ENCODE results near the gene PCSK4.
"Not testable (repeated sequence)": the region's sequence is repeated elsewhere in the genome, so short reads cannot be mapped to it uniquely, and the experiment has no call there.

Gene PCSK4

DNA sequence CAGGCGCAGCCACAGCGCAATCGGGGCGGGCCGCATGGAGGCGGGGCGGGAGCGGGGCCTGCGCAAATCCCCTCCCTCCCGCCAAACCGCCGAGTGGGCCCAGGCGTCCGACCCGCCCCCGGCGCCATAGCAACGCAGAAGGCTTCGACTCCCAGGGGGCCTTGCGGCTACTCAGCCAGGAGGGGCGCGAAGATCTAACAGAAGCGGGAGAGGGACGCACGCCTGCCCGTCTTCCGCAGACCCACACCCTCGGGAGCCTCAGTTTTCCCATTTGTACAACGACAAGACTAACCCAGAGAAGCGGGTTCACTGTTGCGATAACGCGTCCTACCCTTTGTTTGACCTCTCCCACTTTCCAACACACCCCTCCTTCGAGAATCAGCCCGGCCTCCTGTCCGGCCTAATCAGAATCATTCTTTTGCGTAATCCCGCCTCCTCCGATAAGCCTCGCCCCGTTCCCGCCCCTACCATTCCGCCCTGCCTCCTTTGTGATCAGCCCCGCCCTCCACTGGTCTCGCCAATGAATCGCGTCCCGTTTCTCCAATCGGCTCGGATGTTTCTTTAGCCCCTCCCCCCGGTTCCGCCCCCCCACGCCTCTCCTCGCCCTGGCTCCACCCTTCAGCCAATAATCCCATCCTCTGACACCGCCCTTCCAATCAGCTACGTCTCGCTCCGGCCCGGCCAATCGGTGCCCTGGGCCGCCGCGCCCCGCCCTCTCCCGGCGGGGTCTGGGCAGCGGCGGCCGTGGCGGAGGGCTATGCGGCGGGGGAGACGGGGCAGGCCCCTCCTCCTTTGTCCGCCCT lies at the start of gene PCSK4:
Gene PCSK4 (minus strand): TSS at position 40 of the 803 bp plus-strand sequence. CDS start 4 bp downstream, at position 36.
- DNase-seq, result peak; percentile 99

DNA sequence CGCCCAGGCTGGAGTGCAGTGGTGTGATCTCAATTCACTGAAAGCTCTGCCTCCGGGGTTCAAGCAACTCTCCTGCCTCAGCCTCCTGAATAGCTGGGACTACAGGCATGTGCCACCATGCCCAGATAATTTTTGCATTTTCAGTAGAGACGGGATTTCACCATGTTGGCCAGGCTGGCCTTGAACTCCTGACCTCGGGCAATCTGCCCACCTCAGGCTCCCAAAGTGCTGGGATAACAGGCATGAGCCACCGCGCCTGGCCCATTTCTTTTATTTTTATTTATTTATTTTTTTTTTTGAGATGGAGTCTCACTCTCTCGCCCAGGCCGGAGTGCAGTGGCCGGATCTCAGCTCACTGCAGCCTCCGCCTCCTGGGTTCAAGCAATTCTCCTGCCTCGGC lies 49.6 kb upstream of the PCSK4 start:
- not testable (repeated sequence) for DNase-seq

DNA sequence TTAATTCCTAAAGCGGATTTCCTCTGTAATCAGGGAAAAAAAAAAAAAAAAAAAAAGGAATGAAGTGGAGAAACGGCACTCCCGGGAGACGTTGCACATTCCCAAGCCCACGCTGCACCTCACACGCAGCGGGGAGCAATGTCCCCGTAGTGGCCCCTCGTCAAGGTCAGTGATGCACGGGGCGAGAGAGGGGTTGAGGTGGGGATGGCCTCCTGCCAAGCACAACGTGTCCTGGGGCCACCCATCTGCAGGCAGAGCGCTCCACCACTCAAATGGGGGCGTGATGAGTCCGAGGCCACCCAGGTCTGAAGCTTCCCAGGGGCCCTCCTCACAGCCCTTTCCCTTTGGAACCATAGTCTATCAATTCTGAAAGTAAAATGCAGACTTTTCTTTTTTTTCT lies 48.8 kb upstream of the PCSK4 start:
- no peak for DNase-seq

DNA sequence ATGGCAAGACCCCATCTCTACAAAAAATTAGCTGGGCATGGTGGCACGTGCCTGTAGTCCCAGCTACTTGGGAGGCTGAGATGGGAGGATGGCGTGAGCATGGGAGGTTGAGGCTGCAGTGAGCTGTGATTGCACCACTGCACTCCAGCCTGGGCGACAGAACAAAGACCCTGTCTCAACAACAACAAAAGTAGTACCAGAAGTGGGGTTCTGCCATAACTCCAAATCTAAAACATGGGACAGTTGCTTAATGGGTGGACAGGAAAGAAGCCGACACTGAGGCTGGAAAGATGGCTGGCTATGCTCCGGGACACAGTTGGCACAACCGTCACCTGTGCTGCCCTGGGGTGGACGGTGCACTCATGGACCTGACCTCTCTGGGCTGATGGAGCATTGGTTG lies 45.5 kb upstream of the PCSK4 start:
- not testable (repeated sequence) for DNase-seq

DNA sequence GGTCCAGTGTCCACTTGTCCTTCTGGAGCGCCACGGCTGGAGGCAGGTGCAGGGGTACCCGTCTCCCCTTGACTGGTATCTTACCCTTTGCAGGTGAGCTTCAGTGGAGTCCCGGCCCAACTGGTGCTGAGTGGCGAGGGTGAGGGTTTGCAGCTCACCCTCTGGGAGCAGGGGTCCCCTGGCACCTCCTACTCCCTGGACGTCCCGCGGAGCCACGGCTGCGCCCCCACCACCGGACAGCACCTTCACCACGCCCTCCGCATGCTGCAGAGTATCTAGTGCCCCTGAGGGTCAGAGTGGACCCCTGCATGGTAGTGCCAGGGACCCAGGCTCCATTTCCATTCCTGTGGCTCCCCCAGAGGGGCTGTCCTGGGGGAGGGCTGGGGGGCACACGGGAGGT lies 44.8 kb upstream of the PCSK4 start:
- no peak for DNase-seq

DNA sequence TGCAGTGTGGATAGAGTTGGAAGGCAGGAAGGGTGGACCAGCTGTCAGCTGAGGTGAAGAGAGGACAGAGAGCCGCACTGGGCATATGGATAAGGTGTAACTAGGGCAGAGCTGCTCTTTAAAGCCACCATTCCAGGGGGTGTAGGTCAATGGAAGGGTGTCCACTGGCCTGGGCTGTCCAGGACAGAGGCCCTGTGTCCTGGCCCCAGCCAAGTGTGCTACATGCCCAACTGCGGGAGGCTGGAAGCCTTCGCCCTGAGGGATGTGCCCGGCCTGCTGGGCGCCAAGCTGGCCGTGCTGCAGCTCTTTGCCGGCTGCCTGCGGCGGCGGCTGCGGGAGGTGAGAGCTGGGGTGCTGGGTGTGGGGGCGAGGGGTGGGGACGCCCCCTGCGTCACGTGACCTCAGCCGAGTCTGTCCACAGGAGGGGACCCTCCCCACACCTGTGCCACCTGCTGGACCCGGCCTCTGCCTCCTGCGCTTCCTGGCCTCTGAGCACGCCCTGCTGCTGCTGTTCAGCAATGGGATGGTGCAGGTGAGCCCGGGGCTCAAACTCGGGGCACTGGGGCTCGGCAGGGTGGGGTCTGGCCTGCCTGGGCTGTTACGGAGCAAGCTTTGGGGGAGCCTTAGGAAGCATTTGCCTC lies 43.5 kb upstream of the PCSK4 start:
- no peak for DNase-seq

- no peak for DNase-seq
Observed at GRCh38 chr19:1532003-1532402, 41.9 kb upstream of the PCSK4 start.

DNA sequence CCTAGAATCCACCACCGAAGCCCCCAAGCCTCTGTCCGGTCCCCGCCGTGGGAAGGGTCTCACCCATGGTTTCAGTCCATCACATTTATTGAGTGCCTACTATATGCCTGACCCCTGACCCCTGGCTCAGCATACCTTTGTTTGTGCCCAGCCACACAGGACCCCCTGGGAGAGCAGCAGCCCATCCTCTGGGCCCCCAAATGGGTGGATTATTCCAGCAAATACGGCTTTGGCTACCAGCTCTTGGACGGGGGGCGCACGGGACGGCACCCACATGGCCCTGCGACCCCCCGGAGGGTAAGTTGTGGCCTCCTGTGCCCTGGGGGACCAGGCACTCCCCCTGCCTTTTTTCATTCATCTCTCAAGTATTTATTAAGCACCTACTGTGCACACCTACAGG lies 41.4 kb upstream of the PCSK4 start:
- no peak for DNase-seq

GRCh38 chr19:1530856-1531255 lies 40.7 kb upstream of the PCSK4 start:
- DNase-seq, result not testable (repeated sequence)

GRCh38 chr19:1529430-1529816 lies 39.3 kb upstream of the PCSK4 start:
- no peak for DNase-seq

DNA sequence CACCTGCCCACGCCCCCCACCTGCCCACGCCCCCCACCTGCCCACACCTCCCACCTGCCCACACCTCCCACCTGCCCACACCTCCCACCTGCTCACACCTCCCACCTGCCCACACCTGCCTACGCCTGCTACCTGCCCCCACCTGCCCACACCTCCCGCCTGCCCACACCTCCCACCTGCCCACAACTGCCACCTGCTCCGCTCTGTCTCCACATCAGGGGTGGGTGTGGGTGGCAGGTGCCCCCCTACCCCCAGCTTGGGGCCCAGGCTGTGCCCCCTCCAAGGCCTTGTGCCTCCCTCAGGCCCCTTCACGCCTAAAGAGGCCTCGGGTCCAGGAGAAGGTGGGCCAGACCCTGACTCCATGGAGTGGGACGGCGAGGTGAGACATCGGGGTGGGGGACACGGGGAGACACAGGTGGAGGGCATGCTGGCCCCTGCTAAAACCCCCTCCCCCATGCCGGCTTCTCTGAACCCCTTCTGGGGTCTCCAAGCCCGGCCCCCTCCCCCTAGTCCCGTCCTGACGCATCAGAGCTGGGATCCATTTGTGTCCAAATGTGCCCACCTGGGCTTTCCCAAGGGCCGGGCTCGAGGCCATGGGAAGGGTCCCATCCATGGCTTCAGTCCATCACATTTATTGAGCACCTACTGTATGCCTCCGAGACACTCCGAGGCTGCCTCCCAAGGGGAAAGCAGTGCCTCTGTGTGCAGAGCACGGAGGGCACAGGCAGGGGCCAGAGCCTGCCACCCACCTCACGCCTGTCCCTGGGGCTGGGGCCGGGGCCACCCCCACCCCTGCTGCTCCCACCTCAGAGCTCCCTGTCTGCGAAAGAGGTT lies 38.7 kb upstream of the PCSK4 start:
- no peak for DNase-seq

DNA sequence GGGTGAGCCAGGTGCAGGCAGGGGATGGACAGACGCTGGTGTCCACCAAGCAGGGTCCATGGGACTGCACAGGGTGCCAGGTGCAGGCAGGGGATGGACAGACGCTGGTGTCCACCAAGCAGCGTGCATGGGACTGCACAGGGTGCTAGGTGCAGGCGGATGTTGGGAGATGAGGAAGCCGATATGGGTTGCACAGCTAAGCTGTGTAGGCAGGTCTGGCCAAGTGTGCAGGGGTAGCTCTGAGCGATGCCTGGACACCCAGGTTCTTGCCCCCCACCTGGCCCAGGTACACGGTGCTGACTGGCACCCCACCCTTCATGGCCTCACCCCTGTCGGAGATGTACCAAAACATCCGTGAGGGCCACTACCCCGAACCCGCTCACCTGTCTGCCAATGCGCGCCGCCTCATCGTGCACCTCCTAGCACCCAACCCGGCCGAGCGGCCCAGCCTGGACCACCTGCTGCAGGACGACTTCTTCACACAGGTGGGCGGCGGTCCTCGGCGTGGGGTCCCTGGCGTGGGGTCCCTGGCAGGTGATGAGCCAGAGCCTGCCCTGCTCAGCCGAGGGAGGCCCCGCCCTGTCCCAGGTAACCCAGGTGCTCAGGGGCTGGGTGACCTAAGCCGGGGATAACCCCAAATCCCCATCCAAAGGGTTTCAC lies 37.6 kb upstream of the PCSK4 start:
- no peak for DNase-seq

DNA sequence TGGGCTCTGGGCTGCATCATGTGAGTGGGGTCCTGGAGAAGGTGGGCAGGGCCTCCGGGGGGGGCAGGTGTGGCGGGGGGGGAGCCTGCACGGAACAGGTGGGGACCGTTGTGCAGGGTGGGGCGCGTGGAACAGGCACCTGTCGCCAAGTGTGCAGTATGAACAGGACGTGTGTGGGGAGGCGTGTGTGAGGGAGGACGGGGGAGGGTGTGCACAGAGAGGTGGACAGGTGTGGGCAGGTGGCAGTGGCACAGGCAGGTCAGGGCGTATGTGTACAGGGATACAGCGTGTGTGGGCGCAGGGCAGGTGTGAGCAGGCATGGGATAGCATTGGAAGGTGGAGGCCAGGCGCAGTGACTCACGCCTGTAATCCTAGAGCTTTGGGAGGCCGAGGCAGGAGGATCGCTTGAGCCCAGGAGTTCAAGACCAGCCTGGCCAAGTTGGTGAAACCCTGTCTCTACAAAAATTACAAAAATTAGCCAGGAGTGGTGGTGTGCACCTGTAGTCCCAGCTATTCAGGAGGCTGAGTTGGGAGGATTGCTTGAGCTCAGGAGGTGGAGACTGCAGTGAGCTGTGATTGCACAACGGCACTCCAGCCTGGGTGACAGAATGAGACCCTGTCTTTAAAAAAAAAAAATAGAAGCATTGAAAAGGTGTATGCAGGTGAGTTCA lies 37.0 kb upstream of the PCSK4 start:
- DNase-seq, result no peak

DNA sequence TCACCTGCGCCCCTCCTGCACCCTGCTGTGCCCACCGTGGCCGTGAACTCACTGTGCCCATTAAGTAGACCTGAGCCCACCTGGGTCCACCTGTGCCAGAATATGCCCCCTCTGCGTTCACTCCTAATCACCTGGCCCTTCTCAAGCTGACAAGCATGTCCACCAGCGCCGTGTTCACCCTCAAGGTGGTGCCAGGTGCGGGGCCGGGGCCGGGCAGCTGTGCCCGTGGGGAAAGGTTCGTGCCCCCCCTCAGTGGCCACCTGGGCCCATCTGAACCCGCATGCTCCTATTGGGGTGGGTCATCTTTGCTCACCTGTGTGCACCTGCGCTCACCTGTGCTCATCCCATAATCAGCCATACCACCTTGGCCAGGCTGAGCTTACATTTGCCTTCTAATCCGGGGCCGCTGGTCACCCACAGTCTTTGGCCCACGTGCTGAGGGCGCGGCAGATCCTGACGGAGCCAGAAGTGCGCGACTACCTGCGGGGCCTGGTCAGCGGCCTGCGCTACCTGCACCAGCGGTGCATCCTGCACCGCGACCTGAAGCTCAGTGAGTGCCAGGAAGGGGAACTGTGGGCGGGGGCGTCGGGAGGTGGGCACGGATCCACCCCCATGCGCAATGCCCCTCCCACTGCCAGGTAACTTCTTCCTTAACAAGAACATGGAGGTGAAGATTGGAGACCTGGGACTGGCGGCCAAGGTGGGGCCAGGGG lies 36.1 kb upstream of the PCSK4 start:
- DNase-seq, result no peak

DNA sequence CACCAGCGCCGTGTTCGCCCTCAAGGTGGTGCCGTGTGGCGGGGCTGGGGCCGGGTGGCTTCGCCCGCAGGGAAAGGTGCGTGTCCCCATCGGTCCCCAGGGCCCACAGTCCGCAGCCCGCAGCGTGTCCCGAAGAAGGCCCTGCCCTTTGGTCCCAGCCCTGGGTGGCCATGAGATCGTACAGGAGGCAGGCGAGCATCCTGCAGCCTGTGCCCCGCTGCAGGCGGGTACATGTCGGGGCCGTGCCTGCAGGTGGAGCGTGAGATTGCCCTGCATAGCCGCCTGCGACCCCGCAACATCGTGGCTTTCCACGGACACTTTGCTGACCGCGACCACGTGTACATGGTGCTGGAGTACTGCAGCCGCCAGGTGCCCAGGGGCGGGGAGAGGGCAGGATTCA lies 35.2 kb upstream of the PCSK4 start:
- no peak for DNase-seq

GRCh38 chr19:1524972-1525325 lies 34.8 kb upstream of the PCSK4 start:
- DNase-seq, result no peak

- no peak for DNase-seq
Observed at GRCh38 chr19:1524287-1524971, 34.3 kb upstream of the PCSK4 start.

- DNase-seq, result no peak
Observed at GRCh38 chr19:1523412-1524286, 33.5 kb upstream of the PCSK4 start, which contains the start of gene PLK5. PLK5 (plus strand) TSS chr19:1524077; CDS start chr19:1526997, 2,920 bp downstream.

GRCh38 chr19:1522838-1523237 lies 32.7 kb upstream of the PCSK4 start:
- DNase-seq, result no peak

DNA sequence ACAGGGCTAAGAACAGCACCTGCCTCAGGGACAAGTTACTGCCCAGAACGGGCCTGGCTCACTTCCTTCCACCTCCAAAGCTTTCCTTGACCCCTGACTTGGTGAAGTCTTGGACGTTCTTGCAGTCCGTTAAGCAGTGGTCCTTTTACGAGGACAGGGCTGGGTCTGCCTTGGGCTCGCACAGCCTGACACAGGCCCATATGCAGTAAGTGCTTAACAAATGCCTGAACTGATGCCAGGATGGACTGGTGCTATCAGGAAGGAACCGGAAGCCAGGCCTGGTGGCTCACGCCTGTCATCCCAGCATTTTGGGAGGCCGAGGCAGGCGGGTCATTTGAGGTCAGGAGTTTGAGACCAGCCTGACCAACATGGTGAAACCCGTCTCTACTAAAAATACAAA lies 31.9 kb upstream of the PCSK4 start:
- DNase-seq, result no peak
